ENCODE results near the gene NEK6.

DNA sequence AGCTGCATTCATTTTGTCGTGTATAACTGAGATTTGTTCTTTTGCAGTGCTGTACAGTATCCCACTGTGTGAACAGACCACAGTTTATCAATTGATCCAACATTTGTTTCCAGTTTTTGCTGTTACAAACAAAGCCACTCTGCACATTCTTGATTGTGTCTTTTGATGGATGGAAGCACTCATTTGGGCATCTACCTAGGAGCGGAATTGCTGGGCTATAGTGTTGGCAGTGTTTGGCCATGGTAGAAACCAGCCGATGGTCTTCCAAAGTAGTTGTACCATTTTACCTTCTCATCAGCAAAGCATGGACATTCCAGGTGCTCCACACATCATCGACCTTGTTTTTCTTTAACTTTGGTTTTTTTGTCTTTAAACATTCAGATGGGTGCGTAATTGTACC lies 79.8 kb downstream of the NEK6 start:
- TF ChIP-seq, protein P1, sequence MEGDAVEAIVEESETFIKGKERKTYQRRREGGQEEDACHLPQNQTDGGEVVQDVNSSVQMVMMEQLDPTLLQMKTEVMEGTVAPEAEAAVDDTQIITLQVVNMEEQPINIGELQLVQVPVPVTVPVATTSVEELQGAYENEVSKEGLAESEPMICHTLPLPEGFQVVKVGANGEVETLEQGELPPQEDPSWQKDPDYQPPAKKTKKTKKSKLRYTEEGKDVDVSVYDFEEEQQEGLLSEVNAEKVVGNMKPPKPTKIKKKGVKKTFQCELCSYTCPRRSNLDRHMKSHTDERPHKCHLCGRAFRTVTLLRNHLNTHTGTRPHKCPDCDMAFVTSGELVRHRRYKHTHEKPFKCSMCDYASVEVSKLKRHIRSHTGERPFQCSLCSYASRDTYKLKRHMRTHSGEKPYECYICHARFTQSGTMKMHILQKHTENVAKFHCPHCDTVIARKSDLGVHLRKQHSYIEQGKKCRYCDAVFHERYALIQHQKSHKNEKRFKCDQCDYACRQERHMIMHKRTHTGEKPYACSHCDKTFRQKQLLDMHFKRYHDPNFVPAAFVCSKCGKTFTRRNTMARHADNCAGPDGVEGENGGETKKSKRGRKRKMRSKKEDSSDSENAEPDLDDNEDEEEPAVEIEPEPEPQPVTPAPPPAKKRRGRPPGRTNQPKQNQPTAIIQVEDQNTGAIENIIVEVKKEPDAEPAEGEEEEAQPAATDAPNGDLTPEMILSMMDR (IDR thresholded peaks at IDR 0.05) = no peak
- no peak for TF ChIP-seq POLR2A (IDR thresholded peaks at IDR 0.05)

Data from adrenal gland (tissue), 5 donors.